Fibroblast of skin of right biceps (primary cell): ENCODE results near the gene ZFAND2A.
A peak's percentile ranks its signal among the peaks of the same experiment; 100 is the strongest.
"Not testable (repeated sequence)": the region's sequence is repeated elsewhere in the genome, so short reads cannot be mapped to it uniquely, and the experiment has no call there.

Experiments
- DNase-seq: peaks from one replicate; pipeline ENCODE4 v3.0.0-alpha.2; 2013

The ZFAND2A gene

DNA sequence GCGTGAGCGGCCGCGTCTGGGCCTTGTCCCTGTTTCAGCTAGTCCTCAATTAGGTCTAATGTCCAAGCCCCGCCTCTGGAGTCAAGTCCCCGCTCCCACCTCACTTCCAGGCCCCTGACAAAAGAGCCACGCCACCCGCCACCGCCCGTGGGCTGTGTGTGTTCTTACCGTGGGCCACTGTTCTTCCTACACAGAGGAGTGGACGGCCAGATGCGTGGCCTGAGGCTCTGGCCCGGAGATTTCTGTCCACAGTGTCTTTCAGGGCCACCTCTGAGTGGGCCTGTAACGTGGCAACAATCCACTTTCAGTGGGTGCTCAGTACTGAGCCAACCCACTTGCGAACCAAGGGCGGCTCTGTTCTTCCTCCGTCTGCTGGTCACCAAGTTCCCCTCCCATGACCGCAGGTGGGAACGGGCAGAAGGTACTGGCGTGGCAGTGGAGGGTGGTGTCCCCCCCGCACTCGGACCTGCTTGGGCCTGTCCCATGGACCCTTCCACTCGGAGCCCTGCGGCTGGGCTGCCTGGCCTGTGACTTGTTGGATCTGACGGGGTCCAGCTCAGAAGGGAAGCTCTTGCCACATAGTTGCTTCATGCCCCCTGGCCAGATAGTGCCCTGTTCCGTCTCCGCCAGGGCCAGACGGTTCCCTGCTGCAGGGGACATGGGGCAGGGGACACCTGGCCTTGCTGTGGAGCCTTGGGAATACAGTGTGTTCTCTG, 15.0 kb upstream of the ZFAND2A start:
- no peak for DNase-seq

DNA sequence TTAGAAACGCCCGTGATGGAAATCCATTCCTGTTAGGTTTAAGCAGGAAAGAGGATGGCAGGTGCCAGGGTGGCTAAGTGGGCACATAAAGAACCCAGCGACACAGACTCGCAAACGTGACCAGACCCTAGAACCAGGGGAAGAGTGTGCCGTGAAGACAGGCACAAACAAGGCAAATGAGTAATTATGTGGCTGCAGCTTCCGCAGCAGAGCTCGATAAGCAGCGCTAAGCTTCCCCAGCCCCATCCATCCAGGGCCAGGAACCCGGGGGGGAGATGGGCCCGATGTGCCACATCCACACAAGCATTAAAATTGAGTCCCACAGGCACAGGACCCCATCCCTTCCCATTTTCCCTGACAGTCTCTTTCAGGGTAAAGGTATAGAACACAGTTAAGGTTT, 14.0 kb upstream of the ZFAND2A start:
- DNase-seq: no peak

- DNase-seq: no peak
Measured at GRCh38 chr7:1172666-1173523, 12.9 kb upstream of the ZFAND2A start.

DNA sequence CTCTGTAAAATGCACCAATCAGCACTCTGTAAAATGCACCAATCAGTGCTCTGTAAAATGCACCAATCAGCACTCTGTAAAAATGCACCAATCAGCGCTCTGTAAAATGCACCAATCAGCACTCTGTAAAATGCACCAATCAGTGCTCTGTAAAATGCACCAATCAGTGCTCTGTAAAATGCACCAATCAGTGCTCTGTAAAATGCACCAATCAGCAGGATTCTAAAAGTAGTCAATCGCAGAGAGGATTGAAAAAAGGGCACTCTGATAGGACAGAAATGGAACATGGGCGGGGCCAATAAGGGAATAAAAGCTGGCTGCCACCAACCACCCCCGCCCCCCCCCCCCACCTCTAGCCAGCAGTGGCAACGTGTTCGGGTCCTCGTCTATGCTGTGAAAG, 11.5 kb upstream of the ZFAND2A start:
- DNase-seq: not testable (repeated sequence)

DNA sequence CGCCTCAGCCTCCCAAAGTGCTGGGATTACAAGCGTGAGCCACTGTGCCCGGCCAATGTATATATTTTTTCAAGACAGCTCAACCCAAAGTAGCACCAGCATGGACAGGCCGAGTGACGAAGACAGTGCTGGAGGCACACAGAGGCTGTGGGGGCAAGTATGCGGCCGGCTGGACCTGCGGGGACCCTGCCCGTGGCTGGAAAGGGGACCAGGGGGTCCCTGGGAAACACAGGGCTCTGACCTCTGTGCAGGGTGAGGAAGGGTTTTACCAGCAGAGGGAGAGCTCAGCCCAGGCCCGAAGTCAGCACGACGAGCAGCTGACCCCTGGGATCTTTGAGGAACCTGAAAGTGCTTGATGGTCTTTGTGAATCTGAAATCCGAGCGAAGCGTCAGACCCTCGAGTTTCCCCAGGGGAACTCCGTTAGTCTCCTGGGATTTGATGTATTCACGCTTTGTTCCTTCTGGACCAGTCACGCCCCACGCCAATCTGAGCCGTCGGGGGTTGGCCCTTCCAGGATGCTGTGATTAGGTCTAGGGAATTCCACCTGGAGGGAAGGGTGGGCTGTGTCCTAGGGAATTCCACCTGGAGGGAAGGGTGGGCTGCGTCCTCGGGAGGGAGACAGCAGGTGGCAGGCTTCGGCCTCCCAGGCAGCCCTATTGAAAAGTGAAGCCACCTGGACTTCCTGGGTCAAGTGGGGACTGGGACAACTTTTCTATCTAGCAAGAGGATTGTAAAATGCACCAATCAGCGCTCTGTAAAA, 10.9 kb upstream of the ZFAND2A start:
- no peak for DNase-seq

- DNase-seq: peak; percentile 68
Measured at GRCh38 chr7:1169409-1170368, 9.7 kb upstream of the ZFAND2A start.

DNA sequence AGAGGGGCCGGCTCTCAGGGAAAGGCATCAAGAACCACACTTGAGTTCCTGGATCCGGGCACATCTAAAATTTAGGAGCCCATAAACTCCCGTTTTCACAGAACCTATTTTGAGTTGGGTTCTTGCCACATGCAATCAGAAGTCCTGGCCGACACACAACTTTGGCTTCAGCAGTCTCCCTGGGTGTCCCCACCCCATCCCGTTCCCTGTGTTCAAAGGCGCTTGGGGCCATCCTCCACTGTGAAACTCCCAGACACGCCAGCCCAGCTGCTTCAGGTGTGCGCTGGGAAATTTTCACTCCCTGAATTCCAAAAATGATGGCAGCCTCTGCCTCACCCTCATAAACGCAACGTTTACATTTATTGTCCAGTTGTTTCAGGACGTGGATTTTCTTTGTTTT, 8.4 kb upstream of the ZFAND2A start:
- no peak for DNase-seq

GRCh38 chr7:1164436-1164835, 4.4 kb upstream of the ZFAND2A start:
- DNase-seq: no peak

GRCh38 chr7:1163121-1163520, 3.1 kb upstream of the ZFAND2A start:
- no peak for DNase-seq

DNA sequence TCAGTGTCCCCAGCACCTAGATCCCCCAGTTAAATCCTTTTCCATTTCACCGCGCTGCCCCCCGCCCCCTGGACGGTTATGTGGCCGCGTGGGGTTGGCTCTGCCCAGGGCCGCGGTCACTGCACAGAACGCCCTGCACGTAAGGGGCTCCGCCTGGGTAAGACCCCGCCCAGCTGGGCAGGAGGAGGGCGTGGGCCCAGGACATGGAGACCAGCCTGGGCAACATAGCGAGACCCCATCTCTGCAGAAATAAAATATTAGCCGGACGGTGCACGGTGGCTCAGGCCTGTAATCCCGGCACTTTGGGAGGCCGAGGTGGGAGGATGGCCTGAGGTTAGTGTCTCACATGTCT, 650 bp upstream of the ZFAND2A start:
- peak; percentile 44 for DNase-seq

GRCh38 chr7:1159231-1159630, 765 bp downstream of the ZFAND2A start:
- DNase-seq: not testable (repeated sequence)

DNA sequence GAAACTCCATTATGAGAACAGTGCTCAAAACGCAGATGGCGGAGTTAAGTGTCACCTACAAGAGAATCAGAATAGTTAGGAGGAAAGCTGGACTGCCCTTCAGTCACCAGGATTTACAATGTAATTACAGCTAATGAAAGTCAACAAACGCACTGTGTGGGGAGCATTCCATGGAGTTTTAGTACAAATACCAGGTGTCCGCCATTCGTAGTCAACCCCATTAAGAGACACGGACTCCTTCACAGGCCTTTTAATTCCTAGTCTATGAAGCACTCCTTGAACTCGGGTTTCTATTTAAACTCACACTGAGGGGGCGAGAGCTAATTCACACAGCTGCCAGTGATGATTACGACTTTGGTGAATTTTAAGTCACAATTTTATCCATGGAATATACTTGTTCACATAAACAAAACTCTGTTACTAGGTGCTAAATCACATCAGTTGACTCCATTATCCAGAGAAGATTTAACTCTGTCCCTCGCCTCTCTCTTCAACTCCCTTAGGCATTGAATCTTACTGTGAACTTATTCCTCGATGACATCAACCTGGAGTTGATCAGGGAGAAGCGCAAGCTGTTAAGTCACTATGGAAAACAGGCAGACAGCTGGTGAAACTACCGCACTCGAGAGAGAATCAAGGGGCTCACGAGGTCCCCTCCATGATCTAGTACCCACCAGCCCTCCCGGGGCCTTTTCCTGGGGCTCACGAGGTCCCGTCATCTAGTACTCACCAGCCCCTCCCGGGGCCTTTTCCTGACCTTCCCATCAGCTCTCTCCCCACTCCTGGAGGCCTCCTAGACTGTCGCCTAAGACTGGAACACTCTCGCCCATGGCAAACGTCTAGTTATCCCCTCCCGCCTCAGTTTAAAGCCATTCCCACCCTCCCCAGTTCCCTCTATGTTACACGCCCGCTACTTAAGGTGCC, 1.5 kb downstream of the ZFAND2A start:
- no peak for DNase-seq

- DNase-seq: no peak
Measured at GRCh38 chr7:1156782-1157535, 3.0 kb downstream of the ZFAND2A start.

DNA sequence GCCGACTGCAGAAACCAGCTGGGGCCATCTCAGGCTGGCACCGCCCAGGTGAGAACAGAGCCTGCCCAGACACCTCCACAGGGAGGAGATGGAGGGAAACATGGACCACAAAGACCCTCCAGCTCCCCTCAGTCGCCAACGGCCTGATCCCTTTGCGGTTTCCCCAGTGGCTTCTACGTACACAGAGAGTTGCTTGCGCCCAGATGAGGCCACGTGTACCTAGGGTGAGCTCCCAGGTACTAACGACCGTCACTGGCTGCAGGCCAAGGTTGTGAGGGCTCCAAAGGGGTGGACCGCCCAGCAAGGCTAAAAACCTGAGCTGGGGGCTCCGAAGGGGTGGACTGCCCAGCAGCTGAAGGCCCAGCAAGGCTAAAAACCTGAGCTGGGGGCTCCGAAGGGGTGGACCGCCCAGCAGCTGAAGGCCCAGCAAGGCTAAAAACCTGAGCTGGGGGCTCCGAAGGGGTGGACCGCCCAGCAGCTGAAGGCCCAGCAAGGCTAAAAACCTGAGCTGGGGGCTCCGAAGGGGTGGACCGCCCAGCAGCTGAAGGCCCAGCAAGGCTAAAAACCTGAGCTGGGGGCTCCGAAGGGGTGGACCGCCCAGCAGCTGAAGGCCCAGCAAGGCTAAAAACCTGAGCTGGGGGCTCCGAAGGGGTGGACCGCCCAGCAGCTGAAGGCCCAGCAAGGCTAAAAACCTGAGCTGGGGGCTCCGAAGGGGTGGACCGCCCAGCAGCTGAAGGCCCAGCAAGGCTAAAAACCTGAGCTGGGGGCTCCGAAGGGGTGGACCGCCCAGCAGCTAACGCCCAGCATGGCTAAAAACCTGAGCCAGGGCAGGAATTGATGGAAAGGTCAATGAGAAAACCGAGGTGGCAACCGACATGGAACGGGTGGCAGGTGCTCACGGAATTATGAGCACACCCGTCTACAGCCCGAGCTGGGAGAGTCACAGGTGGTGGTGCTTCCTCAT, 3.9 kb downstream of the ZFAND2A start:
- not testable (repeated sequence) for DNase-seq

DNA sequence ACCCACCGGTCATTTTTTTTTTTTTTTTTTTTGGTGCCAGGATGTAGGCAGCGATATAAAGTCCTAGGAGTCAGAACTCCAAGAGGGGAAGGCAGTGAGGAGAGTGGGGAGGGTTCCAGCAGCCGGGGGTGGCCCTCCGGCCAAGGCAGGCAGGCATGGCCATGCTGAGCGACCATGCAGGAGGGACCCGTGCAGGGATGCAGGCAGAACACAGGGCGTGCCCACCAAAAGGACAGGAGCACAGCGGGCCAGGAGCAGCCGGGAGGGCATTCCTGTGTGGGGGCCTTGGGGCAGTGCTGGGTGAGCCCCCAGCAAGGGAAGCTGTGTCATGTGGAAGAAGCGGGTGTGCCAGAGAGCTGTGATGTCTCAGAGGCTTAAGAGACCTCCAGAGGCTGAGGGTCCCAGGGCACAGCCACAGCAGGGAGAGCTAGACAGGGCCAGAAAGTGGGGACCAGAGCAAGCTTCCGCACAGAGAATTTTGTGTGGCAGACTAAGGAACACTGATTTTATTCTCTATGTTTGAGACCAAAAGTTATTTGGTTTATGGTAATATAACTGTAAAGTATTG, 5.7 kb downstream of the ZFAND2A start:
- DNase-seq: no peak

DNA sequence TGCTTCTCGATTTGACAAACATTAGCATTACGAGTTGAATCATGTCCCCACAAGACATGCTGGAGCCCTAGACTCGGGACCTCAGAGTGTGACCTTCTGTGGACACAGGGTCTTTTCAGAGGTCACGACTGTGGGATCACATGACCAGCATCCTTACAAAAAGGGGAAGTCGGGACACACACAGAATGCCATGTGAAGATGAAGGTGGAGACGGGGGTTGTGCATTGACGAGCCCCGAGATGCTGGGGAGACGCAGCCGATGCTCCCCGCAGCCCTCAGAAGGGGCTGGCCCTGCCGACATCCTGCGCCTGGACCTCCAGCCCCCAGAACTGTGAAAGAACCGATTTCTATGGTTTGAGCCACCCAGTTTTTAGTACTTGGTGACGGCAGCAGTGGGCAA, 7.5 kb downstream of the ZFAND2A start:
- DNase-seq: no peak

GRCh38 chr7:1151653-1152425, 8.2 kb downstream of the ZFAND2A start:
- DNase-seq: no peak

GRCh38 chr7:1151156-1151555, 8.8 kb downstream of the ZFAND2A start:
- no peak for DNase-seq
